Ishikawa (cell line): ENCODE measurements around the gene GPRASP1.

Experiments used
- CEBPB ChIP-seq: IDR thresholded peaks from 2 replicates; pipeline ENCODE4 v1.6.1; 2012
- CREB1 ChIP-seq: IDR thresholded peaks from 2 replicates; pipeline ENCODE4 v1.6.1; 2012; ENCODE audit warnings: low read depth
- EGR1 ChIP-seq: IDR thresholded peaks from 2 replicates; pipeline ENCODE4 v1.6.1; 2012
- EP300 ChIP-seq: IDR thresholded peaks from 2 replicates; pipeline ENCODE4 v1.6.1; 2012; ENCODE audit warnings: borderline replicate concordance
- FOXM1 ChIP-seq: IDR thresholded peaks from 2 replicates; pipeline ENCODE4 v1.6.1; 2012; ENCODE audit warnings: low read depth, borderline replicate concordance
- NFIC ChIP-seq: IDR thresholded peaks from 2 replicates; pipeline ENCODE4 v1.6.1; 2012
- RAD21 ChIP-seq: IDR thresholded peaks from 2 replicates; pipeline ENCODE4 v1.6.1; 2012; ENCODE audit warnings: low read depth
- TAF1 ChIP-seq: IDR thresholded peaks from 2 replicates; pipeline ENCODE4 v1.6.1; 2012; ENCODE audit warnings: low read depth, mild to moderate bottlenecking
- TCF12 ChIP-seq: IDR thresholded peaks from 2 replicates; pipeline ENCODE4 v1.6.1; 2012; ENCODE audit warnings: low read depth
- TEAD4 ChIP-seq: IDR thresholded peaks from 2 replicates; pipeline ENCODE4 v1.6.1; 2012
- YY1 ChIP-seq: IDR thresholded peaks from 2 replicates; pipeline ENCODE4 v1.6.1; 2012; ENCODE audit warnings: low read depth
- ZBTB7A ChIP-seq: IDR thresholded peaks from 2 replicates; pipeline ENCODE4 v1.6.1; 2012; ENCODE audit warnings: low read depth
- TF ChIP-seq, protein P1 (sequence below): IDR thresholded peaks from 2 replicates; pipeline ENCODE4 v1.6.1; 2012
- TF ChIP-seq, protein P2 (sequence below): IDR thresholded peaks from 2 replicates; pipeline ENCODE4 v1.6.1; 2012; ENCODE audit warnings: low read depth, mild to moderate bottlenecking
- TF ChIP-seq, protein P3 (sequence below): IDR thresholded peaks from 2 replicates; pipeline ENCODE4 v1.6.1; 2012

The GPRASP1 gene

GRCh38 chrX:102624105-102624504, 27.2 kb upstream of the GPRASP1 start:
- no peak for TF ChIP-seq FOXM1
- no peak for TF ChIP-seq YY1
- TF ChIP-seq EP300, result no peak
- TF ChIP-seq ZBTB7A, result no peak
- TF ChIP-seq CREB1, result no peak
- TF ChIP-seq TEAD4, result no peak
- TF ChIP-seq, protein P1, sequence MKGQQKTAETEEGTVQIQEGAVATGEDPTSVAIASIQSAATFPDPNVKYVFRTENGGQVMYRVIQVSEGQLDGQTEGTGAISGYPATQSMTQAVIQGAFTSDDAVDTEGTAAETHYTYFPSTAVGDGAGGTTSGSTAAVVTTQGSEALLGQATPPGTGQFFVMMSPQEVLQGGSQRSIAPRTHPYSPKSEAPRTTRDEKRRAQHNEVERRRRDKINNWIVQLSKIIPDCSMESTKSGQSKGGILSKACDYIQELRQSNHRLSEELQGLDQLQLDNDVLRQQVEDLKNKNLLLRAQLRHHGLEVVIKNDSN, result no peak

DNA sequence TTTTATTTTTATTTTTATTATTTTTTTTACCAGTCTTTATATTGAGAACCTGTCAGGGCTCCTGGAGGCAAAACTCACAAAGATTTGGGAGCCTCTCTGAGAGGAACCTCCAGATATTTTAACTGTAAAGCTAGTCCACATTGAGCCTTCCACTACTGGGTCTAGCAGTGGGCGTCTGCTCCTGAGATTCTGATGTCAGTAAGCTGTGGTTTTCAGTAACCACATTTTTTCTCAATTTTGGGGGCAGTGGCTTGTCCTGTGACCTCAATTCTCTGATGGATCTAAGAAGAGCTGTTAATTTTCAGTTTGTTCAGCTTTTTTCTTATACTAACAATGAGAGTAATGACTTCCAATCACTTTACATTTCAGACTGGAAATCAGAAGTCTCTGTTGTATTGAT, 23.6 kb upstream of the GPRASP1 start:
- TF ChIP-seq, protein P1, result no peak
- TF ChIP-seq CEBPB (no peak), TCF12 (no peak), FOXM1 (no peak), EP300 (no peak), ZBTB7A (no peak), TEAD4 (no peak), EGR1 (no peak), TAF1 (no peak), RAD21 (no peak), NFIC (no peak), YY1 (no peak), CREB1 (no peak)
- TF ChIP-seq, protein P2, sequence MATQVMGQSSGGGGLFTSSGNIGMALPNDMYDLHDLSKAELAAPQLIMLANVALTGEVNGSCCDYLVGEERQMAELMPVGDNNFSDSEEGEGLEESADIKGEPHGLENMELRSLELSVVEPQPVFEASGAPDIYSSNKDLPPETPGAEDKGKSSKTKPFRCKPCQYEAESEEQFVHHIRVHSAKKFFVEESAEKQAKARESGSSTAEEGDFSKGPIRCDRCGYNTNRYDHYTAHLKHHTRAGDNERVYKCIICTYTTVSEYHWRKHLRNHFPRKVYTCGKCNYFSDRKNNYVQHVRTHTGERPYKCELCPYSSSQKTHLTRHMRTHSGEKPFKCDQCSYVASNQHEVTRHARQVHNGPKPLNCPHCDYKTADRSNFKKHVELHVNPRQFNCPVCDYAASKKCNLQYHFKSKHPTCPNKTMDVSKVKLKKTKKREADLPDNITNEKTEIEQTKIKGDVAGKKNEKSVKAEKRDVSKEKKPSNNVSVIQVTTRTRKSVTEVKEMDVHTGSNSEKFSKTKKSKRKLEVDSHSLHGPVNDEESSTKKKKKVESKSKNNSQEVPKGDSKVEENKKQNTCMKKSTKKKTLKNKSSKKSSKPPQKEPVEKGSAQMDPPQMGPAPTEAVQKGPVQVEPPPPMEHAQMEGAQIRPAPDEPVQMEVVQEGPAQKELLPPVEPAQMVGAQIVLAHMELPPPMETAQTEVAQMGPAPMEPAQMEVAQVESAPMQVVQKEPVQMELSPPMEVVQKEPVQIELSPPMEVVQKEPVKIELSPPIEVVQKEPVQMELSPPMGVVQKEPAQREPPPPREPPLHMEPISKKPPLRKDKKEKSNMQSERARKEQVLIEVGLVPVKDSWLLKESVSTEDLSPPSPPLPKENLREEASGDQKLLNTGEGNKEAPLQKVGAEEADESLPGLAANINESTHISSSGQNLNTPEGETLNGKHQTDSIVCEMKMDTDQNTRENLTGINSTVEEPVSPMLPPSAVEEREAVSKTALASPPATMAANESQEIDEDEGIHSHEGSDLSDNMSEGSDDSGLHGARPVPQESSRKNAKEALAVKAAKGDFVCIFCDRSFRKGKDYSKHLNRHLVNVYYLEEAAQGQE, result no peak
- TF ChIP-seq, protein P3, sequence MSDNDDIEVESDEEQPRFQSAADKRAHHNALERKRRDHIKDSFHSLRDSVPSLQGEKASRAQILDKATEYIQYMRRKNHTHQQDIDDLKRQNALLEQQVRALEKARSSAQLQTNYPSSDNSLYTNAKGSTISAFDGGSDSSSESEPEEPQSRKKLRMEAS, result no peak

DNA sequence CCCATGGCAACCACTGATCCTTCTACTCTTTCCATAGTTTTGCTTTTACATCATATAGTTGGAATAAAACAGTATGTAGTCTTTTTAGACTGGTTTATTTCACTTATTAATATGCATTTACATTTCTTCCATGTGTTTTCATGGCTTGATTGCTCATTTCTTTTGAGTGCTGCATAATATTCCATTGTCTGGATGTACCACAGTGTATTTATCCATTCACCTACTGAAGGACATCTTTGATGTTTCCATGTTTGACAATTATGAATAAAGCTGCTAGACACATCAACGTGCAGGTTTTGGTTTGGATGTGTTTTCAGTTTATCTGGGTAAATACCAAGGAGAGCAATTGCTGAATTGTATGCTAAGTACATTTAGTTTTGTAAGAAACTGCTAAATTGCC, 13.7 kb upstream of the GPRASP1 start:
- no peak for TF ChIP-seq ZBTB7A
- no peak for TF ChIP-seq YY1
- TF ChIP-seq TCF12, result no peak
- no peak for TF ChIP-seq EGR1
- TF ChIP-seq TAF1, result no peak
- TF ChIP-seq TEAD4, result no peak
- no peak for TF ChIP-seq FOXM1
- TF ChIP-seq CEBPB, result no peak
- TF ChIP-seq CREB1, result no peak
- TF ChIP-seq RAD21, result no peak
- TF ChIP-seq, protein P3, result no peak
- no peak for TF ChIP-seq EP300
- TF ChIP-seq, protein P2, result no peak
- no peak for TF ChIP-seq NFIC

DNA sequence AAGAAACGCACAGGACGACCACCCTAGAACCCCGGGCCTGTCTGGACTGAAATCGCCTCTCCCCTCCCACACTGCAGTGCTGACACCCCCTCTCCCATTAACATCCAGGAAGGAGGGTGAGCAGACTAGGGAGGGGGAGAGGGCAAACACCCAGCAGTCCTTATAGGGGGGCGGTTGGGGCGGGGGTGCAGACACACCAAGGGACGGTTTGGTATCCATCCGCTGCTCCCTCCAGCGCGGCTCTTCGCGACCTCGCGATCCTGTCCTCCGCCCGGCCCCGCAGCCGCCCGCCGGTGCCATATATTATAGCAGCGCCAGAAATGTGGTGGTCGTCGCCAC, 411 bp upstream of the GPRASP1 start:
- TF ChIP-seq CREB1, result no peak
- TF ChIP-seq RAD21, result no peak
- no peak for TF ChIP-seq TEAD4
- no peak for TF ChIP-seq TCF12
- no peak for TF ChIP-seq EGR1
- TF ChIP-seq, protein P1, result no peak
- TF ChIP-seq NFIC, result no peak
- no peak for TF ChIP-seq ZBTB7A
- TF ChIP-seq, protein P3, result no peak
- no peak for TF ChIP-seq FOXM1
- TF ChIP-seq TAF1, result no peak
- no peak for TF ChIP-seq YY1
- no peak for TF ChIP-seq CEBPB
- TF ChIP-seq, protein P2, result no peak
- no peak for TF ChIP-seq EP300
